Stimulated activated CD8-positive, alpha-beta memory T cell treated with anti-CD3 and anti-CD28 coated beads, Interleukin-4, amount 100 ng/mL, for 1 hour (primary cell): ENCODE results near the gene SVIL.
"Not testable (repeated sequence)": the region's sequence is repeated elsewhere in the genome, so short reads cannot be mapped to it uniquely, and the experiment has no call there.

Experiments
- DNase-seq, 2 donors: peaks; one replicate each; pipeline ENCODE4 v3.0.0-alpha.2; 2020; ENCODE audit warnings: low read depth in 2 of 2, low spot score in 1 of 2

SVIL gene

DNA sequence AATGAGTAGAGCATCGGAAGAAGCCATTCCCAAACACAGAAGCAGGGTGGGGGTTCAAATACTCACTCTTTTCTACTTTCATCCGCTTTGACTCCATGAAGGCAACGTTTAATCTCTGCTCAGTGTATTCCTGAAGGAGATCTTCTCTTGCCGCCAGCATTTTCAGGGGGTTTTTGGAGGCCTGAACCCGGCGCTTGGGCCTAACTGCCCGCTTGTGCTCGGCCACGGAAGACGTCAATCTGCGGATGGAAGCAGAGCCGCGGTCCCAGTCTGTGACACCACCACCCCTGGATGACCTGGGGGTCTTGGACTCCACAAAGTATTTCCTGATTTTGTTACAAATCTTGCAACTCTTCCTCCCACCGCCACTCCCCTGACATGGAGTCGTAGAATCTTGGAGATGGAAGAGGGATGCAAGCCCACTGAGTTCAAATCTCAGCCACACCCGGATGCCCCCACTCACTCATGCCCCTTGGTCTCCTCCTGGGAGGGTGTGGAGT lies 143.9 kb downstream of the SVIL start:
- not testable (repeated sequence) for DNase-seq

DNA sequence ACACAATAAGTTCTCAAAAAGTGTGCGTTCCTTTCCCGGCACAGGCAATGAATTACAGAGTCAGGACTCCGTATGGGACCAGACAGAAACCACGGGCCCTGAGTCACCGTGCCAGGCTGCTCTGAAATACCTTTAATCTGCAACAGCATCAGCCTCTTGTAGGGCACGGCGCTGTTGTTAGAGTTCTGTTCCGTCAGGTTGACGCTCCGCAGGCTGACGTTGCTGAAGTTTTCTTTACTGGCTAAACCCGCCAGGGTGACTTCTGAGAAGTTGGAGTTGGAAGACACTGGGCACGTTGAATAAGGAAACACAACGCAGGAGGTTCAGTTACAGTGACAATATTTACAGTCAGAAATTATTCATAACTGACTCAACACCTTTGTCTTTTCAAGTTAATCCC lies 146.3 kb downstream of the SVIL start:
- DNase-seq = not testable (repeated sequence)

DNA sequence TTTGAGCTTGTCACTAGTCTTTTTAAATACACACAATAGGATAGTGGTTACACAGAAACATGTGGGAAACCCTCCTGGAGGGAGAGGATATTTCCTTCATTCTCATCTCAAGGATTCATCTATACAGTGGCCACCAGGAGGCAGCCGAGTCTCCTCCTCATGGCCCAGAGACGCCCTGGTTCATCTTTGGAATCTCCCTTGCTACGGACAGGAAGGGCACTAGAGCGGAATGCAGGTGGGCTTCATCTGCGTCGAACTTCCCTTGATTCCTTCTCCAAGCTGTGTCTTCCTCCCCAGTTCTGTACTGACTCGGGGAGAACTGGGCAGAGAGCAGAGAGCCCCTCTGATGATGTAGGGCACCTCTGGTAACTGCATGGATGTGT lies 146.9 kb downstream of the SVIL start:
- not testable (repeated sequence) for DNase-seq

DNA sequence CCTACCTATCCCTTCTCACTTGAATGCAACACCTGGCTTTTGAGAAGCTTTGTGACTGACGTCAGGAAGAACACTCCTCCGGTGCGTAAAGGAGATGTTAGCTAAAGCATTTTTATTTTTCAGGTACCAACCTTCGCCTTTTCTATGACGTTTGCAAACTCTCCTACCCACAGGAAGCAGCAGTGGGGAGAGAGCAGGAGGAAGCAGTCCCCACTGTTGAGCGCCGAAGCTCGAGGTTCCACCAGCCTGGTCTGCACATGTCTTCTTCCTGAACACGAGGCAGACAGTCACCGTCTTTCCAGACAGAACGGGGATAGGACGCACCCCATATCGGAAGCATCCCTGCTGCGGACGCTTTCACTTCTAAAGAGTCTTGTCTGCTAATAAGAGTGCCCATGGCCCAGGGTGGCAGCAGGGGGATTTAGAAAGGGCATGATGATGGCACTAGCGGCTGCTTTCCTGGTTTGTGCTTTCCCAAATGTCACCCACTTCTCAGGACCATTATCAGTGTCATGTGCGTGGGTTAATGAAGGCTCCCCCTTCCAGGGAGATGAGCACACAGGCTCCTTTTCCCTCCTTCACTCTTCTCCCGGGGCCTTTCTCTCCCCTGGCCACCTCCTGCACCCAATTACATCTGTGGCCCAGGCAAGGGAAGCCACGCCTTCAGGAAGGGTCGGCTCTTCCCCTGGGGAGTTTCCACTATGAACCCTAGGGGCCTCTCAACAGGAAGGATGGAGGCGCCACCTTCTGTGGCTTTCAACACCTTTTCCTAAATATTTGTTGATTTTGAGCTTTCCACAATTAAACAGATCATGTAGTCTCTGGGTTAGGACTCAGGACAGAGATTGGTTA lies 147.5 kb downstream of the SVIL start:
- DNase-seq = not testable (repeated sequence)

DNA sequence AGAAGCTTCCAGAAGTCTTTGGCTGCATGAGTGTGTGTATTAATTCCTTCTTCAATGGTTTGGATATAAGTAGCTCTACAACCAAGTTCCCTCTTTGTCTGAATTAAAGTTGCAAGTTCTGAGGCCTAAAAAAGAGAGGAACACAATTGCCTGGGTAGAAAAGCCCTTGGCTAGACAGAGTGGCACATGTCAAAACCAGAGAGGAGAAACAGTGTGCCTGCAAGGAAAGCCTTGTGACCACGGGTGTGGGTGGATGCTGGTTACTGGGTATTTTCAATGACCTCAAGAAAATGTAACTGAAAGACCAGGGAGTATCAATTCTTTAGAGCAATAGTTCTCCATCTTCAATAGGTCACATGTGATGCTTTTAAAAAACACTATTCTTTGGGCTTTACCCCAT lies 148.3 kb downstream of the SVIL start:
- no peak for DNase-seq

DNA sequence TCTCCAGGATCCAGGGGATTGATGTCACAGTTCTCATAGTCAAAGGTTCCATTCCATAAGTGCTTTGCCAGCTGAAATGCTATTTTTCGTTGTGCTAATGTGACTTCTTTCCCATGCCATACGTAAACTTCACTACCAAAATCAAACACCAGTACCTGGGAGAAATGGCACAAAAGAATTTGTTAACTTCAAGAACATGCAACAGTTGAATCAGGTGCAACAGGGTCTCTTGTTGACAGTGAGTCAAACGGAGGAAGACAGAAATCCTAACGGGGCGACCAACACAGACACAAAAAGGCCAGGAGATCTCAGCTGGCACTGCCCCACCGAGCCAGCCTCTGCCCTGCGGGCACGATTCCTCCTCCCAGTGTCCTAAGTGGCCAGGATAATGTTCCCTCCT lies 150.1 kb downstream of the SVIL start:
- DNase-seq = not testable (repeated sequence)

DNA sequence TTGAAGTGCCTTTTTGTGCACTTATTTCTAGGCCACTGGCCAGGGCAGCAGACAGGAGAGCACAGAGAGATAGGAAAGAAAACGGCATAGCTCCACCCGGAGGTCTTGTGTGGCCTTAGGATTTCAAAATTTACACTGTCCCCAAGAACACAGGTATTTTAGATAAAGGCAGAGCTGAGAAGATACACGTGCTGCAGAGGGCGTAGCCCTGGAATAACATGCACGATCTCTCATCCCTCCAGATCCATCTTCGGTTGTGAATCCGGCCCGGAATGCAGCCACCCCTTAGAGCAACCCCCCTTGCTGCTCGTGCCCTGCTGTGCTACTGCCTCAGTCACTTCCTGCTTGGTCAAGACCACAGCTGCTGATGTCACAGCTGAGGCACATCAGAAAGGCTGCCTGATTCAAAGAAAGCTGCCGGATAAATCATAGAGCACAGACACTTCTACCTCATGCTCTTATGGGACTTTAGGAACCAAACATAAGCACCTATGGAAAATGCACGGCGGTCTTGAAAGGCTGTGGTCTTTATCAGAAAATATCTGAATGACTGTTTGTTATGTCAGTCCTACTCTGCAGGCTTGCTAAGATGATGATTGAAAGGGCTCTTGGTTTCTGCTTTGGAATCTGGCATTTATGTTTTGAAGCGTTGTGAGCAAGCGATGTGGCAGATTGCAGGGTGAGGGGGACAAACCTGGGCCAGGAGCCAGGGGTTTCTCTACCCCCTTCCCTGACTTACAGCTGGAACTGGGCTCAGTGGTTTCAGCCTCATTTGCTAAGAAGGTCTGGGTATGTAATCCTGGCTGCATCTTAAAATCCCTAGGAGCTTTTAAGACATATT lies 152.0 kb downstream of the SVIL start:
- no peak for DNase-seq

DNA sequence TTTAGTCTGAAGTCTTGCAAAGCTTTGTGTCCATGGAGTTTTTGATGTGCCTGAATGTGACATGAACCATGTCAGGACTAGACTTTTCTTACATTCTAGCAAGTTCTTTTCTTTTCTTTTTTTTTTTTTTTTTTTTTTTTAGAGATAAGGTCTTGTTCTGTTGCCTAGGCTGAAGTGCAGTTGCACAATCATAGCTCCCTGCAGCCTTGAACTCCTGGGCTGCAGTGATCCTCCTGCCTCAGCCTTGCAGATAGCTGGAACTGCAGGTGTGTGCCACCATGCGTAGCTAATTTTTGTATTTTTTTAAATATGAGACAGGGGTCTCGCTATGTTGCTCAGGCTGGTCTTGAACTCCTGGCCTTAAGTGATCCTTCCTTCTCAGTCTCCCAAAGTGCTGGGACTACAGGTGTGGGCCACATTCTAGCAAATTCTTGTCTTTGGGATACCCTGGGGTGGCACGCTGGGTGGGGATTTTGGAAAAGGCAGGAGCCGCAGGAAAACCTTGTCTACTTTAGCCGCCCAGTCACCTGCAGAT lies 152.8 kb downstream of the SVIL start:
- no peak for DNase-seq

DNA sequence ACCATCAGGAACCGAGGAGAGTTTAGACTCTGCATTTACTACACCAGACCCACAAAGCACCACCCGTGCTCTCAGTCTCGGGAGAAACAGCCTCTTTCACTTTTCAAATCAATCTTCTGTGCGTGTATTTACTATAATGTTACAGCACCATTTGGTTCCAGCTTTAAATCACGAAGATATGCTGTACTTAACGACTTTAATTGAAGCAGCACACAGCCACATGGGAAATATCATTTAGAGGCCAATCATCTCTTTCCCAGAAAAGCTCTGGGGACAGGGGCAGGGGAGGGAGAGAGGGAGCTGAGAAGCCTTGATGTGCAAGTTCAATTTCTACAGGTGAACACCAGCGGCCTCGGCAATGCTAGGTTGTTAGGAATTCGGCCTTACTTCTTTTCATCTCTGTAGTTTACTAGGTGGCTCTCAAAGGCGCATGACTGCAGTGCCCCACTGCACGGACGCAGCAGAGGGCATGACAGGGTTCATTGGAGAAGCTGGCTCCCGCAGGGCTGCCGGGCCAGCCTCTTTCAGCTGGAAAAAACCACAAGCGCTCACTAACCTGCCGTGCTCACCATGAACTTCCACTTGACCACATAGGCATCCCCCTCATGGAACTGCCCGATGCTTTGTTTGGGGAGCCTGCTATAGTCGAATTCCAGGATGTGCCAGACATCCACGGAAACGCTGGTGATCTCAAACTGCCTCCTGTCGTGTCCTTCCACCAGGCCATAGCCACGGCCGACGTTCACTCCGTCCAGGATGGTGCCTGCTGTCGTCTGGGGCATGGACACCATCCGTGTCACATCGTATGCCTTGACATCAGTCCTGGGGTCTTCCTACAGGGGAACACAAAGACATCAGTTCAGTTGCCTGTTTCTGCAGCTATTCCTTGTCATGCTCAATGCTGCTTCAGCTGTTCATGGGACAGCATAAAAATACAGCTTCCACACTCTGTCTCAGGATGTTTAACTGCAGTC lies 154.5 kb downstream of the SVIL start:
- no peak for DNase-seq

DNA sequence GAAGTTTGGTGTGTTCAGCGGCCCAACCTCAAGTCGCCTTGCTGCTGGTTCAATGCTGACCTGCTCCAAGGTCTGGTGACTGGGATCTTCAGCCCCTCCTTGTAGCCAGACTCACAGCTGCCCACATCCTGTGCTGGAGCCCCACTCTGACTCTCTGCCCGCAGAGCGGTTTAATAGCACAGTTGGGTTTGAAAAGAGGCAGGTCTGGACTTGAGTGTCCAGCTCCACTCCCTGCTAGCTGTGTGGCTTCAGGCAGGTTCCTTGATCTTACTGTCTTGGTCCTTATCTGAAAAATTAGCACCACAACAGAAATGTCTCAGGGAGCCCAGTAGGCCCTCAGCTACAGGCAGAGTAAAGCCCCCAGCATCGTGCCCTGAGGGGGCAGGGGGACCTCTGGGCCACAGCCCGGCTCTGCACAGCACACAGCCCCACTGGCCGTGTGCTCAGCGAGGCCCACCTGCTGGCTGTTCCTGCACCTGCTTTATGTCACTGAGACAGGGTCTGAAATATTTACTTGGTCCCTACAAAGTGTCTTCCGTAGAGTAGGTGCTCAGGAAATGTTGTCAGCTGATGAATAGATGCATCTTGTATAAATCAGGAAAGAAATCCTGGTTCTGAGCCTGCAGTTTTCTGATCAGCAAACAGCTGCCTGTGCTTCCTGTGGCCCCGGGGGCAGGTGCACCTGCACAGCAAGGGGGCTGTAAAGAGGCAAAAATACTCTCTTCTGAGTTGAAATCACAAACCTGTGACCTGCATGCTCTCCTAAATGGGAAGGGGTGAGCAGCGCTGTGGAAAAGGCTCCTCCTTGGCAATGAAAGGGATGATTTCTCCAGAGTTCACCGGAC lies 155.5 kb downstream of the SVIL start:
- DNase-seq = no peak

DNA sequence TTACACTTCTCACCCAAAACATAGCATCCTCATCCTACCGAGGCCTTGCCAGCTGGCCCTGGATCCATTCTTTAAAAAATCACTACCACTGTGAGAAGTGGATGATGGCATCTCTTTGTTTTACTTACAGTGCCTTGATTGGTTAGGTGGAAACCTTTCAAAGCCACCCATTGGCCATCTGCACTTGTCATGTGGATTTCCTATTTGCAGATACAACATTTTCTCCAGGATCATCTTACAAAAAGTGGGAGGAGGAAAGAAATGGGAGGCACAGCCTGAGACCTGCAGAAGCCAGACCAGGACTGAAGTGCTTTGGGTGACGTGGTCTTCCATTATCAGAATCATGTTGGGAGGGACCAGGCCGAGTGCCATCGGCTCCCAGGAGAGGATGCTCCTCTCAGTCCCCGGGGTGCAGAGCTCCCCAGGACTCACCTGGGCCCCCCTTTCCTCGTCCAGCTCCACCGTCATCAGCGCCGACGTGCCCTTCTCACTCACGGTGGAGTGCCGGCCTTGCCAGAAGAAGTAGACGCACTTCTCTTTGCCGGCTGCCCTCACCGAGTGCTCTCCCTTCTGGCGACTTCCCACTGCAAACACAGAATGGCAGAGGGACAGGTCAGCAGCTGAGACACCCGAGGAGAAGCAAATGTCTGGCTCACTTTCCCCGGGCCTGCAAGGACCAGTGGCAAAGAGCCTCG lies 161.2 kb downstream of the SVIL start:
- no peak for DNase-seq

DNA sequence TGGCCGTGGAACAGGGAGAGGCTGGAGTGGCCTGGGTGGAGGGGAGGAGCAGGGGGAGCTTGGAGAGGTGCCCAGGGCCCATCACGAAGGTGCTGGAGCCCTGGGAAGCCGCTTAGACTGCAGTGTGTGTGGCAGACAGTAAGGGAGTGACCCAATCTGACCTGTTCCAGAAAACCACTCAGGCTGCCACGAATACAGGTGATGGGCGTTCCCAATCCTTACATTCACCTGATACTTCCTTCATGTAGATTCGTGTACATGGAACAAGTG lies 161.7 kb downstream of the SVIL start:
- no peak for DNase-seq

DNA sequence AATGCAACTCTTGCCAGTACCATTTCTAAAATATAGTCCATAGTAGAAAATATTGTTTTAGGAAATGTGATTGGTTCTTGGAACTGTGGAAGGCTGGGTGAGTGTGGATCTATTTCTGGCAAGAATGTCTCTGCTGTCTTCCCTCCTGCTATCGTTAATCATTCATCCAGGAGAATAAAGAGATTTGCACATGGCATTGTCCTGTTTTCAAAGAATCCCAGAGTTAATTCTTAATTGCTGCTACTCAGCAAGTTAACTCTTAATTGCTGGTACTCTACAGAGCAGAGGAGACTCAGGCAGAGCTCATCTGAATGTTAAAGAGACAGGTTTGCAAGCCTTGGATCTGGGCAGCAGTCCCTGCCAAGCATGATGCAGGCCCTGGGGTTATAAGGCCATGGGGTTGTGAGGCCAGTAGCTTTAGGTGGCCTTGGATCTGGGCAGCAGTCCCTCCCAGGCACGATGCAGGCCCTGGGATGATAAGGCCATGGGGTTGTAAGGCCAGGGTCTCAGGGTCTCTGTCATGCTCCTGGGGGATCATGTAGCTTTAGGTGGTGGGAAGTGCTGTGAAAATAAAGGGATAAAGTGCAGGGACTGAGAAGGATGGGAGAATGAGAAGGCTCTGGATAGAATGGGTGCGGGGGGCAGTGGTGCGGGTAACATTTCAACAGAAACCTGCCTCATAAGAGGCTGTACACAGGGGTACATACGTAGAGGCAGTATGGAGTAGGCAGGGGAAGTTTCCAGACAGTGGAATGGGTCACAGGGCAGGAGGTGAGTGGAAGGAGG lies 162.3 kb downstream of the SVIL start:
- DNase-seq = no peak

DNA sequence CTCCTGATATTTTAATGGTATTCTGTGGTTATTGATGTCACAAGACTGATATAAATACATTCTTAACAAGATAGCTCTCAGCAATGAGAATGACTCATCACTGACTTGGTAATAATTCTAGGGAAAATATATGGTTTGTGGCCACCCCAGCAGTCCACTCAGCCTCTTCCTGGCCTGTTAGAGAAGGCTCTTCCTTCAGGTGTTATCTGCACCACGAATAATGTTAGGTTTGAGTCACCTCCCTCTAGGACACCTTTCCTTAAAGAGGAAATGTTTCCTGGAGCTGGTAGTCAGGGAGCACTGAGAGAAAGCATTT lies 163.3 kb downstream of the SVIL start:
- DNase-seq = no peak

DNA sequence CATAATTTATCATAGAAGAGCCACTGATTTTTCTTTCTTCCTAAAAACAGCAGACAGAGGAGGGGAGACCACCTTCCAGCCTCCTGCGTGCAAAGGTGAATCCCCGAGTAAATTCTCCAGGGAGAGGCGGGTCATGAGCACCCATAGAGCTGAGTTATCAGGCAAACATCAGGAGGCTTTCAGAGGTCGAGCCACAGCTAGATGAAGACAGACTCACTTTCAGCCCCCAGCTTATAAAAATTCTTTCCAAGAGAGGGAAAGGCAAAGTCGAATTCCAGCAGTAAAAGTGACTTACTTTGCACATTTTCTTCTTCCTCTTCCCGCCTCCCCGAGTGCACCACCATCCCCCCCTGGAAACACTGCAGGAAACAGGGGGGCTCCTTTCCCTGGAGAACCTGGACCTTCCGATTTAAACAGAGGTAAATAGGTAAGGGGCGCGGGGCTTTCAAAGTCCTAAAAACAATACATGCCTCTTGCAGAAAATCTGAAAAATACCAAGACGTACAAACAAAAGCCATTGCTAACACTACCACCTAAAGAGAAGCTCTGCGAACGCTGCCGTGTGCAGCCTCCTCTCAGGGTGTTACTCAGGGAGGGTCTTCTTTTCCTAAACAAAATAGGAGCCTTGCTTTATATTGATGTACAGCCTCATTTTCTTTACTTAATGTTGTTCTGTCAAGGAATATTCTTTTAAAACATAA lies 163.8 kb downstream of the SVIL start:
- DNase-seq = no peak

DNA sequence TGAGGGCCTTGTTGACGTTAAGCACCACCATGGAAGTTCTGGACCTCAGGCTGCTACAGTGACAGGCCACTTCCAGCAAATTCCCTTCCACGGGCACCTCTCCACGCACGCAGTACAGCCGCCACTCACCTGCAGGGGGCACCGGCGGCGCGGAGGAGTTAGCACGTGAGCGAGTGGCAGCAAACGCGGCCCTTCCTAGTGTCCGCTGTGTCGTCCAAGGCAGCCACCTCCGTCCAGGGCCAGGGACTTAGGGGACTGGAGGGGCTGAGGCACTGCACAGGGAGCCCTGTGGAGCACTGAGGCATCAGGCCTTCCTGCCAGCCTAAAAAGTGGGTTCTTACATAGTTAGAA lies 164.4 kb downstream of the SVIL start:
- DNase-seq = no peak

DNA sequence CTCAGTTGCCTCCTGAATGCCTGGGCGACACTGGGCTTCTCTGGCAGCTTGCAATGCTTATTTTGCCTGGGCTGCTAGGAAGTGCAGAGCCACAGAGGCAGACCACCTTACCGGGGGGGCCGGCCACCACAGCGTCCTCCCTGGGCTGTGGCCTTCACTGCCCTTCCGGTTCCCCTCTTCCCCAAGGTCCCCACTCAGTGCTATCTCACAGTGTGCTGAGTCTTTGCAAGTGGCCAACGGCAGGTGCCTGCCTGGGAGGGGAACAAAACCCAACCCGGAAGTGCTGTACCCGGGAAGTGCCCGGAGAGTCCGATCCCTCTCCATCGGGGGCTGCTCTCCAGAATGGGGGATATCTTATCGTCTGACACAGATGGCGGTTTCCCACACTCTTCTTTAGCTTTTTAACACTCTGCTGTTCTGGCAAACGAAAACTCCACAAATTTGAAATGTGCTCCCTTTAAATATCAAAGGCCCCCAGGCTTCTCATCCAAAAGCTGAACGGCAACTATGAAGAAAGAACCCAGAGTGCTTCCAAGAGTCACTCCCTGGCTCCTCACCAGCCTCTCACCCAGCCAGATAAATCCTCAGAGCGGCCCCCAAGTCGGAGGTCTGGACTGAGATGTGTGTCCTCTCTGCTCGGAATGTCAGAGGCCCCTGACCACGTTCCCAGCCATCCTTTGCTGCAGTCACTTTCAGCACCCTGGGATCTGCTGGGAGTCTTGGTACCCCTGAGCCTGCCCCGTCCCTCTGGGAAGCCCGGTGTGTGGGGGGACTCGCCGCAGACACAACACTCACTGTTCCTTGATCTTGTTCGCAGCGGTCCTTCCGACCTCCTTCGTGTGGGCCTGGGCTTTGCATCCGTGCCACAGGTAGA lies 165.1 kb downstream of the SVIL start:
- DNase-seq = no peak
